Thymus (tissue), 11 donors: Measurements from ENCODE around the gene PRKCD. TPM values are rescaled to one million over a fixed set of nuclear protein-coding genes. Genes with fewer than 3 reads are reported as not detected.

ENCODE experiments used
- DNase-seq, 9 donors: peaks; one replicate each; pipeline ENCODE4 v3.0.0-alpha.2; 2013; ENCODE audit warnings: low spot score in 9 of 9, low read depth in 6 of 9, missing footprints in 1 of 9
- H3K27ac ChIP-seq, 2 donors: one replicate each; pipeline ENCODE4 v1.5.1; 2013; ENCODE audit warnings: control low read depth in 1 of 2, low read depth in 1 of 2, low read length in 1 of 2, mild to moderate bottlenecking in 1 of 2, moderate library complexity in 1 of 2
- H3K27me3 ChIP-seq, 2 donors: one replicate each; pipeline ENCODE4 v1.5.1; 2013; ENCODE audit warnings: low read length in 1 of 2; ENCODE audit not compliant: control insufficient read depth in 2 of 2, insufficient read depth in 1 of 2
- H3K36me3 ChIP-seq, 2 donors: one replicate each; pipeline ENCODE4 v1.5.1; 2013; ENCODE audit warnings: low read length in 1 of 2, mild to moderate bottlenecking in 1 of 2, moderate library complexity in 1 of 2; ENCODE audit not compliant: control insufficient read depth in 2 of 2, insufficient read depth in 2 of 2
- H3K4me1 ChIP-seq, 2 donors: one replicate each; pipeline ENCODE4 v1.5.1; 2013; ENCODE audit warnings: low read length in 2 of 2; ENCODE audit not compliant: control insufficient read depth in 2 of 2, insufficient read depth in 2 of 2
- H3K4me3 ChIP-seq, 2 donors: one replicate each; pipeline ENCODE4 v1.5.1; 2013; ENCODE audit warnings: low read length in 2 of 2, control low read depth in 1 of 2, mild to moderate bottlenecking in 1 of 2
- H3K9me3 ChIP-seq, 2 donors: one replicate each; pipeline ENCODE4 v1.5.1; 2013; ENCODE audit warnings: low read length in 1 of 2, mild to moderate bottlenecking in 1 of 2; ENCODE audit not compliant: control insufficient read depth in 2 of 2, insufficient read depth in 1 of 2
- WGBS: extraction: QIAGEN DNeasy Blood & Tissue Kit; methylation state at CpG from one replicate; pipeline ENCODE4 v1.1.7; 2013; 5-methylcytosine and 5-hydroxymethylcytosine counted together
- polyA plus RNA-seq: library from polyadenylated mRNA; stranded (reverse); fragments of 200-250 nt; gene quantifications from one replicate; pipeline ENCODE4 v1.2.3, GENCODE V29; 2013
- total RNA-seq: library from RNA; stranded (reverse); fragments of 120-200 nt; gene quantifications from one replicate; pipeline ENCODE4 v1.2.4, GENCODE V29; 2013
- donor health status: healthy.

The PRKCD gene
- total and polyA plus RNA-seq, 2 donors: 2.4 to 15.3 TPM

DNA sequence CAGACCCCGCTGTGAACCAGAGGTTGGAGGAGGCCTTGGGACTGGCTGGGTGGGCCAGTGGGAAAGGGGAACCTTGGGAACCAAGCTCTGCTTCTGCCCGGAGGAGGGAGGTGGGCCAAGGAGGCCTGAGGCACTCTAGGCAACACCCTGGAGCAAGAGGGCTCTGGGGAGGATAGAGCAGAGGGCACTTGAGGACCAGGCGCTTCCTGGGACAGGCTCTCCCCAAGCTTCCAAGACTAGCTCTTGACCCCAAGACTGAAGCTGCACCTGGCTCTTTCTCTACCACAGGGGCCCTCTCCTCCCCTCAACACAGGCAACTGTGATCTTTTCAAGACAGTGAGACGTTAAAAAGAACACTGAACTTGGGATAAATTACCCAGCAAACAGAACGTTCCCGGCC lies 74.5 kb downstream of the PRKCD start:
- Histone ChIP-seq H3K9me3 (peaks cover 0 to 1% of the 10 kb centered on the region in 2 donors), H3K36me3 (peaks cover 86 to 95% of the 10 kb centered on the region in 2 donors), H3K27me3 (no peaks in the 10 kb centered on the region), H3K4me1 (peaks cover 0 to 4% of the 10 kb centered on the region in 2 donors), H3K4me3 (no peak overlapping the region), H3K27ac (no peak overlapping the region)
- DNase-seq: no peak
- WGBS: 92% methylated on average over 6 of the region's 6 CpGs

DNA sequence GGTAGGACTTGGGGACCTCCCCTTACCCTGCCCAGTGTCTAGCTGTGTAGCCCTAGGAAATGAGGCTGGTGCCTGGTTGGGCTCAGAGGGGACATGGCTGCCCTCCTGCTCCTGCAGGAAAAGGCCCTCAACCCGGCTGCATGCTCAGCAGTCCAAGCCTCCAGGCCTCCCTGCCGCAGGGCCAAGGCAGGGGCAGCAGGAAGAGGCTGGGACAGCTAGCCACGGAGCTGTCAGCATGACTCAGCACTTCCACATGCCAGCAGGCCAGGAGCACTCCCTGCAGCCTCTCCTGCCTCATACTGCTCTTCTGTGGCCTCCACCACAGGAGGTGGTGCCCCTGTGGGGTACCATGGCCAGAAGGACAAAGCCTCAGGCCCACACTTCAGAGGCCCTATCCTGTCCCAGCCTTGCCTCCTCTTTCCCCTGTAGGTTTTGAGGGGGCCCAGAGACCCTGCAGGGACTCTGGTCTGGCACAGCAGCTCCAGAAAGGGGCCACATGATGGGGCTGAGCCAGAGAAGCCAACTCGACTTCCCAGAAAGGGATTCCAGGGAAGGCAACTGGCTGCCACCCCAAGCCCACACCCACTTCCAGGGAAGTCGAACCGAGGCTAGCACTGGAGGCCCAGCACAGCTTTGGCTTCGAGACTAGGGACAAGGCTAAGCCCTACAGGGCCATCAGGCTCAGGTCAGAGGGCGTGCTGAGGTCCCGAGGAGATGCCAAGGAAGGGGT lies 75.3 kb downstream of the PRKCD start:
- 77% methylated on average over 9 of the region's 9 CpGs for WGBS
- no peaks in the 10 kb centered on the region for H3K27me3 ChIP-seq
- no peak for DNase-seq

DNA sequence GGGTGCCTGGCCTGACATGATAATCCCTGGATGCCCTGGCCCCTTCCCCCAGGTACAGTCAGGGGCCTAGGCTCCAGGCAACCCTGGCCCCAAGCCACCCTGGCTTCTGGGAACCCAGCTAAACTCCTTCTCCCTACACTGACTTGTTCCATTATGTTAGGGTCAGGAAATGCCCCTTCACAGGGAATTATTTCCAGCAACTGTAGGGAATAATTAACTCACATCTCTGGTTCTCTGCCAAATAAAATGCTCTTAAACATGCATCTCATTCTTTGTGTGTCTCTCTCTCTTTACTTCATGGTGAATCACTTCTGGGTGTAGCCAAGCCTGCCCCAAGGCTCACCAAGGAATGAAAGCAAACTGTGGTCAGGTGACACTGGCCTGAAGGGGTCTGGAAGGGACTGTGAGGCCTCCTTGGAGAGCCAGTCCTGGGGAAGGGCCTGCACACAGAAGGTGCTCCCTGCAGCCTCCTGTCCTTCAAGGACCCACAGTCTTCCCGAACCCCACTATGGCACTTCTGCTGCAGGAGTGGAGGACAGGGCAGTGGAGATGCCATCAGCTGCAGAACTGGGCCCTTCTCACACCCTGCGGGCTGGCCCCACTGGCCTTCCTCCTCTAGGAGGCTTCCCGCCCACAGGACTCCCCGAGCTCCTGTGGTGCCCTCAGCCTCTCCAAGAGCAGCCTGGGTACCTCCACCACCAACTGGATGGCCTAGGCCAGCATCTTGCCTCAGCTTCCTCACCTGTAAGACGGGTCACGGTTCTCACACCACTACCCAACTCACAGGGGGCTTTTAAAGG lies 77.2 kb downstream of the PRKCD start:
- no peaks in the 10 kb centered on the region for H3K27me3 ChIP-seq
- H3K9me3 ChIP-seq: no peaks in the 10 kb centered on the region
- H3K36me3 ChIP-seq: peaks cover 76 to 93% of the 10 kb centered on the region in 2 donors
- WGBS: 98% methylated on average over 6 of the region's 6 CpGs
- no peak for DNase-seq
- H3K4me1 ChIP-seq: peaks cover 0 to 7% of the 10 kb centered on the region in 2 donors
- H3K4me3 ChIP-seq: no peak overlapping the region
- H3K27ac ChIP-seq: no peak overlapping the region

More for the DNA sequence above, 75.3 kb downstream of the PRKCD start:
- no peak overlapping the region for H3K27ac ChIP-seq
- no peak overlapping the region for H3K4me3 ChIP-seq
- peaks cover 86 to 95% of the 10 kb centered on the region in 2 donors for H3K36me3 ChIP-seq
- H3K9me3 ChIP-seq: peaks cover 0 to 1% of the 10 kb centered on the region in 2 donors
- H3K4me1 ChIP-seq: peaks cover 0 to 4% of the 10 kb centered on the region in 2 donors

DNA sequence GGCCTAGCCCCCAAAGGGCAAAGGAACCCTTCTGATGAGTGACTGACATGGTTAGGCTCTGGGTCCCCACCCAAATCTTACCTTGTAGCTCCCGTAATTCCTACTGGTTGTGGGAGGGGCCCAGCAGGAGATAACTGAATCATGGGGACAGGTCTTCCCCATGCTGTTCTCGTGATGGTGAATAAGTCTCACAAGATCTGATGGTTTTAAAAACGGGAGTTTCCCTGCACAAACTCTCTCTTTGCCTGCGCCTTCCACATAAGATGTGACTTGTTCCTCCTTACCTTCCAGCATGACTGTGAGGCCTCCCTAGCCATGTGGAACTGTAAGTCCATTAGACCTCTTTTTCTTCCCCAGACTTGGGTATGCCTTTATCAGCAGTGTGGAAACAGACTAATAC lies 77.9 kb downstream of the PRKCD start:
- no peak for DNase-seq
- Histone ChIP-seq H3K36me3 (peaks cover 72 to 91% of the 10 kb centered on the region in 2 donors), H3K4me1 (peaks cover 0 to 7% of the 10 kb centered on the region in 2 donors), H3K27me3 (no peaks in the 10 kb centered on the region), H3K9me3 (no peaks in the 10 kb centered on the region), H3K27ac (no peak overlapping the region), H3K4me3 (no peak overlapping the region)
- WGBS: 96% methylated on average over 4 of the region's 4 CpGs

- Histone ChIP-seq H3K27me3 (no peaks in the 10 kb centered on the region), H3K9me3 (no peaks in the 10 kb centered on the region), H3K27ac (no peak overlapping the region), H3K4me3 (no peak overlapping the region), H3K4me1 (peaks cover 0 to 16% of the 10 kb centered on the region in 2 donors), H3K36me3 (peaks cover 65 to 84% of the 10 kb centered on the region in 2 donors)
- DNase-seq: no peak
- 97% methylated on average over 5 of the region's 5 CpGs for WGBS
These were observed 78.8 kb downstream of the PRKCD start for GRCh38 chr3:53239800-53240199.

DNA sequence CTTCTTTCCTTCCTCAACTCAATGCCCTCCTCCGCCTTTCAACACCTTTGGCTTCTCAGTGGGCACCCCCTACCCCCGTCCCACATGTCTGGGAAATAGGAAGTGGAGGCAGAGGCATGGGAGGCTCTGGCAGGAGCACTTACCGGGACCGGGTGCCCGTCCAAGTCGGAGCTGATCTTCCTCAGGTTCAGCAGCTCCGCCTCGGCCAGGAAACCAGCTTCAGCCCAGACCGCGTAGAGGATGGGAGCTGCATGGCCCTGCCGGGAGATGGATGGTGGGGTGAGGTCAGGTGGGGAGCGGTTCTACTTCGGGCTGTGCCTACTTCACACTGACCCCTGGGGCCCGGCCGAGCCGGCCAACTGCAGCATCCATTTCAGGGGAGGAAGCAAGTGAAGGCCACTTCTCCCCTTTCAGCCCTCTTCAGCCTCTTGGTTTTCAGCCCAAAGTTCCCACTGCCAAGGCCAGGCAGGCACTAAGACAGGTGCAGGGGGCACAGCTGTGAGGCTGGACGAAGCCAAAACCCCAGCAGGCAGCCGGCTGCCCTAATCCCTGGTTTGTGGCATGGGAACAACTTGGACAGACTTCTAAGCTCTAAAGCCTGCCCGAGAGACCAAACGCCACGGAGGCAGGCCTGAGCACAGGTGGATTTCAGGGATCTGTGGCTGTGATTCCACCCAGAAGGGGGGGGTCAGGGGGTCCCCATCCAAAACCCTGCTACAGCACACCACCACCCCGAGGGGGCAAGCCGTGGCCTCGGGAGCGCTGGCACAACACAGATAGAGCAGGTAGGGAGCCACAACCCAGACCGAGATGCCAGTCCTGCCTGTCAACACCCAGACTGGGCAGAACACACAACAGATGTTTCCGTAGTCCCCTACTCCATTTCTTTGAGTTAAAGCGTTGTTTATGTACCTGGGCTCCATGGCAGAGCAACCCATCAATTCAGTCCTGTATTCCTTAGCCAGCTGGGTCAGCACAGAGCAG lies 80.3 kb downstream of the PRKCD start:
- H3K27me3 ChIP-seq: no peaks in the 10 kb centered on the region

GRCh38 chr3:53242155-53242554 lies 81.1 kb downstream of the PRKCD start:
- peaks cover 0 to 14% of the 10 kb centered on the region in 2 donors for H3K4me1 ChIP-seq
- H3K27ac ChIP-seq: no peak overlapping the region
- H3K36me3 ChIP-seq: peaks cover 46 to 63% of the 10 kb centered on the region in 2 donors
- H3K4me3 ChIP-seq: no peak overlapping the region
- H3K9me3 ChIP-seq: no peaks in the 10 kb centered on the region
- no peaks in the 10 kb centered on the region for H3K27me3 ChIP-seq
- no peak for DNase-seq
- 96% methylated on average over 7 of the region's 7 CpGs for WGBS

More for the DNA sequence above, 80.3 kb downstream of the PRKCD start:
- peaks cover 0 to 17% of the 10 kb centered on the region in 2 donors for H3K4me1 ChIP-seq
- H3K36me3 ChIP-seq: peaks cover 52 to 72% of the 10 kb centered on the region in 2 donors
- 95% methylated on average over 28 of the region's 28 CpGs for WGBS
- H3K9me3 ChIP-seq: no peaks in the 10 kb centered on the region
- no peak overlapping the region for H3K27ac ChIP-seq
- no peak overlapping the region for H3K4me3 ChIP-seq
- DNase-seq: no peak
